ENCODE results near the gene RBM4.

RBM4 gene

GRCh38 chr11:66684635-66685034 lies 46.1 kb downstream of the RBM4 start:
- in situ Hi-C loops (cut with MboI; ENCODE audit: low sequenced_read_pairs), result loop anchor here (10.0 kb wide), 1 partner anchor 280 kb away; no protein-coding TSS in a partner anchor
- H3K36me3 ChIP-seq (replicated peaks), result peaks cover 53% of the 10 kb centered on the region

DNA sequence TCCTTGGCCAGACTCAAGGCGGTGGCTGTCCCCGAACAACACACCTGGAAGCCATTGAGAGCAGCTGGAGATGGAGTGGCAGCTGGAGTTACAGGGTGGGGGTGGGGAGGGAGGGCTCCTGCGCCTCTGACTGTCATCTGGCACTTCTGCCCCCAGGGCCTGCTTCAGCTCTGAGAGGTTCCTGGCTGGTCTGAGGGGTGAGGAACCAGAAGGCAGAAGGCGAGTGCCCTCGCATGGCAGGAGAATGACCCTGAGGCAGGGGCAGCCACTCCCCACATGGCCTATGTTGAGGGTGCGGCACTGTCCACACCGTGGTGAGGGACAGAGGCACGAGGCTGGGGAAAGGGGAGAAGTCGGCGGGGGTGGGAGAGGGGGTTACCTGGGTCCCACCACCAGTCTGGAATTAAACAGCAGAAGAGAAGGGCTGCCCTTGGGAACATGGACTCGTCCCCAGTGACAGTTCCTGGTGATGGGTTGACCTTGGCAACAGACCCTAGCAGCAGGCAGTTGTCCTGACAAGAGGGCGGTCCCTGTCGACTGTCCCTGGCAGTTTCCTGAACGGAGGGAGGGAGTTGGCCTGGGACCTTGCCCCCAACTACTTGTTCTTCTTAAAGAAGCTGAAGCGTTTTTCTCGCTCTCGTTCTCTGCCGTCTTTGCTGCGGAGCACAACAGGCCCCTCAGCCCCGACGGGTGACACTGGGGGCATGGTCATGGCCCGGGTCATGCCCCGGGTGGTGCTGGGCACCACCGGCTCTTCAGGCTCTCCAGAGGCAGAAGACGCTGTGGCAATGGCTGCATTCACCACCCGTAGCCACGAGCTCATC lies 47.0 kb downstream of the RBM4 start:
- no peak overlapping the region for H3K4me3 ChIP-seq
- no peaks in the 10 kb centered on the region for H3K27me3 ChIP-seq (ENCODE audit: low read depth)
- no peak for DNase-seq (ENCODE audit: low spot score in 2 of 2)
- no peaks in the 10 kb centered on the region for H3K9me3 ChIP-seq
- H3K36me3 ChIP-seq (replicated peaks), result peaks cover 61% of the 10 kb centered on the region
- no peaks in the 10 kb centered on the region for H3K4me1 ChIP-seq
- in situ Hi-C loops (cut with MboI; ENCODE audit: low sequenced_read_pairs), result loop anchor here (10.0 kb wide), 1 partner anchor 281 kb away; no protein-coding TSS in a partner anchor

More at GRCh38 chr11:66684635-66685034, 46.1 kb downstream of the RBM4 start:
- no peak for DNase-seq (ENCODE audit: low spot score in 2 of 2)
- H3K27me3 ChIP-seq (ENCODE audit: low read depth), result no peaks in the 10 kb centered on the region
- H3K4me3 ChIP-seq, result no peak overlapping the region
- H3K4me1 ChIP-seq, result no peaks in the 10 kb centered on the region
- H3K9me3 ChIP-seq, result no peaks in the 10 kb centered on the region

DNA sequence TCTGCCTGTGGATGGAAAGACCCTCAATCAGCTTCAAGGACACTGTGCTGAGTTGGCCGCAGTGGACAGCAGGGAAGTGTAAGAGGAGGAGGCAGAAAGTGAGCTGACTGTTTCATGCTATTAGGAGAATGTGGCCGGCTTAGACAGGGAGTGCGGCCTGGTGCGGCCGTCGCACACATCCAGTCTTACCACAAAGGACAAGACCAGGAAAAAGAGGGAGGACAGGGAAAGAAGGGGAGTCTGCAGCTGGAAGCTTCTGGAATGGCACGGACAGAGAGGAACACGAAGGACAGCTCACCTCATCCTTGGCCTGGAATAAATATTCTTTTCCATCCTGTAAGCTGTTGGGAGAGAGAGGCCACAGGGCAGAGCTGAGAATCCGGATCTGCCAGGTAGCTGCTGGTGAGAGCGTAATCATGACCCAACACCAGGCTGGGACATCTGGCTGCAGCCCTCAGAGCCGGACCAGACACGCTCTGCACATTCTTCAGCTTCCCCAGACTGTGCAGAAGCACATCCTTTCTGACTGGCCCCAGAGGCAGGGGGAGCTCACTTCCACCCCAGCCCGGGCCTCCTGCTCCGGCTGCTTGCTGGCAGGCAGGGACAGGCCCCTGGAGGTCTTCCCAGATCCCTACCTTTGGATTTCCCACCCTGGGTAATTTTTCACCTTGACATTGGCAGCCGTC lies 47.7 kb downstream of the RBM4 start:
- Histone ChIP-seq H3K4me3 (no peak overlapping the region), H3K9me3 (no peaks in the 10 kb centered on the region), H3K4me1 (no peaks in the 10 kb centered on the region), H3K27me3 (ENCODE audit: low read depth) (no peaks in the 10 kb centered on the region), H3K36me3 (replicated peaks) (peaks cover 69% of the 10 kb centered on the region)
- DNase-seq (ENCODE audit: low spot score in 2 of 2), result no peak
- in situ Hi-C loops (cut with MboI; ENCODE audit: low sequenced_read_pairs), result loop anchor here (10.0 kb wide), 1 partner anchor 281 kb away; no protein-coding TSS in a partner anchor

- no peak overlapping the region for H3K4me3 ChIP-seq
- H3K27me3 ChIP-seq (ENCODE audit: low read depth), result no peaks in the 10 kb centered on the region
- no peaks in the 10 kb centered on the region for H3K4me1 ChIP-seq
- in situ Hi-C loops (cut with MboI; ENCODE audit: low sequenced_read_pairs), result loop anchor here (10.0 kb wide), 1 partner anchor 282 kb away; no protein-coding TSS in a partner anchor
- no peaks in the 10 kb centered on the region for H3K9me3 ChIP-seq
- no peak for DNase-seq (ENCODE audit: low spot score in 2 of 2)
- peaks cover 77% of the 10 kb centered on the region for H3K36me3 ChIP-seq (replicated peaks)
Measured at GRCh38 chr11:66686801-66687750, 48.6 kb downstream of the RBM4 start.

GRCh38 chr11:66687831-66688281 lies 49.4 kb downstream of the RBM4 start:
- Histone ChIP-seq H3K4me3 (no peak overlapping the region), H3K9me3 (no peaks in the 10 kb centered on the region), H3K36me3 (replicated peaks) (peaks cover 85% of the 10 kb centered on the region), H3K4me1 (no peaks in the 10 kb centered on the region), H3K27me3 (ENCODE audit: low read depth) (no peaks in the 10 kb centered on the region)
- in situ Hi-C loops (cut with MboI; ENCODE audit: low sequenced_read_pairs), result loop anchor here (10.0 kb wide), 1 partner anchor 283 kb away; no protein-coding TSS in a partner anchor
- DNase-seq (ENCODE audit: low spot score in 2 of 2), result no peak

- H3K36me3 ChIP-seq (replicated peaks), result peaks cover 89% of the 10 kb centered on the region
- H3K4me3 ChIP-seq, result no peak overlapping the region
- no peaks in the 10 kb centered on the region for H3K27me3 ChIP-seq (ENCODE audit: low read depth)
- H3K4me1 ChIP-seq, result no peaks in the 10 kb centered on the region
- in situ Hi-C loops (cut with MboI; ENCODE audit: low sequenced_read_pairs), result loop anchor here (10.0 kb wide), 1 partner anchor 284 kb away; no protein-coding TSS in a partner anchor
- no peaks in the 10 kb centered on the region for H3K9me3 ChIP-seq
- no peak for DNase-seq (ENCODE audit: low spot score in 2 of 2)
Measured at GRCh38 chr11:66688561-66689534, 50.3 kb downstream of the RBM4 start.

- in situ Hi-C loops (cut with MboI; ENCODE audit: low sequenced_read_pairs), result loop anchor here (5.0 to 10.0 kb wide), 3 partner anchors 152 to 285 kb away; partner anchors contain the start of genes C11orf86 and RCE1
- Histone ChIP-seq H3K9me3 (no peaks in the 10 kb centered on the region), H3K36me3 (replicated peaks) (peaks cover 91% of the 10 kb centered on the region), H3K27me3 (ENCODE audit: low read depth) (no peaks in the 10 kb centered on the region), H3K4me3 (no peak overlapping the region), H3K4me1 (no peaks in the 10 kb centered on the region)
- no peak for DNase-seq (ENCODE audit: low spot score in 2 of 2)
Measured at GRCh38 chr11:66689661-66690590, 51.4 kb downstream of the RBM4 start.

- Histone ChIP-seq H3K36me3 (replicated peaks) (peaks cover 88% of the 10 kb centered on the region), H3K9me3 (no peaks in the 10 kb centered on the region), H3K27me3 (ENCODE audit: low read depth) (no peaks in the 10 kb centered on the region), H3K4me1 (no peaks in the 10 kb centered on the region), H3K4me3 (no peak overlapping the region)
- DNase-seq (ENCODE audit: low spot score in 2 of 2), result no peak
- in situ Hi-C loops (cut with MboI; ENCODE audit: low sequenced_read_pairs), result loop anchor here (5.0 to 10.0 kb wide), 2 partner anchors 151 to 283 kb away; partner anchors contain the start of genes C11orf86 and RCE1
Measured at GRCh38 chr11:66691311-66691980, 52.9 kb downstream of the RBM4 start.

GRCh38 chr11:66692446-66692845 lies 53.9 kb downstream of the RBM4 start:
- H3K27me3 ChIP-seq (ENCODE audit: low read depth), result no peaks in the 10 kb centered on the region
- no peak overlapping the region for H3K4me3 ChIP-seq
- peaks cover 86% of the 10 kb centered on the region for H3K36me3 ChIP-seq (replicated peaks)
- DNase-seq (ENCODE audit: low spot score in 2 of 2), result no peak
- no peaks in the 10 kb centered on the region for H3K9me3 ChIP-seq
- in situ Hi-C loops (cut with MboI; ENCODE audit: low sequenced_read_pairs), result loop anchor here (5.0 to 10.0 kb wide), 2 partner anchors 150 to 282 kb away; partner anchors contain the start of genes C11orf86 and RCE1
- H3K4me1 ChIP-seq, result no peaks in the 10 kb centered on the region

DNA sequence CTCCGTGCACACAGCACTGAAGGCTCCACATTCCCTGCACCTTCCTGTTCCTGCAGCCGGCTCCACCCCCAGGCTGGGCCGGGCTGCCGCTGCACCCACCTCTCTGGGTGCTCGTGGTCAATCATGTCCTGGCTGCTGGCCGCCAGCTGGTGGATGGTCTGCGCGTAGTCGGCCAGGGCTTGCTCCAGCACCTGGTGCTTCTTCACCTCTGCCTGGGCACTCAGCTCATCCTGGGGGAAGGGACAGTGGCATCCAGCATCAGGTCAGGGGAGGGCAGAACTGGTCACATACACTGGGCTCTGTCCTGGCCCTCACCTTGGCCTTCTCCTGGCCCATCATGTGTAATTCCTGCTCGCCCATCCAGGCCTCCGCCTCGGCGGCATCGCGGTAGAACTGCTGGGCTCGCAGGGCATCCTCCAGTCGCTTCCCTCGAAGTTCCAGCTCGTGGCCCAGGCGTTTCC lies 54.4 kb downstream of the RBM4 start:
- no peaks in the 10 kb centered on the region for H3K4me1 ChIP-seq
- in situ Hi-C loops (cut with MboI; ENCODE audit: low sequenced_read_pairs), result loop anchor here (5.0 to 10.0 kb wide), 2 partner anchors 149 to 282 kb away; partner anchors contain the start of genes C11orf86 and RCE1
- H3K9me3 ChIP-seq, result no peaks in the 10 kb centered on the region
- peaks cover 86% of the 10 kb centered on the region for H3K36me3 ChIP-seq (replicated peaks)
- no peak for DNase-seq (ENCODE audit: low spot score in 2 of 2)
- H3K27me3 ChIP-seq (ENCODE audit: low read depth), result no peaks in the 10 kb centered on the region
- no peak overlapping the region for H3K4me3 ChIP-seq
